ENCODE data around the gene SLC7A4. TPM values are rescaled to one million over a fixed set of nuclear protein-coding genes. Genes with fewer than 3 reads are reported as not detected.
A peak's percentile ranks its signal among the peaks of the same experiment; 100 is the strongest.

The SLC7A4 gene
- total and polyA plus RNA-seq, 10 of the 15 experiments (the other 5 are each of a cell fraction or from before 2014, with no cell fraction given), result 0.06 to 0.25 (median 0.14) TPM; not detected in 6

GRCh38 chr22:20981787-20982562, 50.4 kb downstream of the SLC7A4 start, which contains the start of gene LZTR1 (continued):
- TF ChIP-seq HDGF (IDR thresholded peaks at IDR 0.05) (peak; percentile 41; the same call in 1 of the 2 replicates), FOXK2 (IDR thresholded peaks at IDR 0.05) (no peak), POLR2AphosphoS2 (IDR thresholded peaks at IDR 0.05; ENCODE audit: low read depth, low read length) (peak; percentile 64; the same call in 1 of the 2 replicates), BMI1 (IDR thresholded peaks at IDR 0.05; ENCODE audit: borderline replicate concordance) (no peak), SREBF2 (IDR thresholded peaks at IDR 0.05; ENCODE audit: low read length) (no peak), CBFB (IDR thresholded peaks at IDR 0.05; ENCODE audit: low read depth) (peak; percentile 51; the same call in 1 of the 2 replicates), SREBF1 (IDR thresholded peaks at IDR 0.05; ENCODE audit: low read length) (no peak), KAT2A (conservative IDR thresholded peaks at IDR 0.05; ENCODE audit: control insufficient read depth, low read depth, low read length) (no peak), MTA3 (IDR thresholded peaks at IDR 0.05; ENCODE audit: borderline replicate concordance, low read length) (no peak), TCF7 (IDR thresholded peaks at IDR 0.05; ENCODE audit: borderline replicate concordance) (no peak), CBX5 (IDR thresholded peaks at IDR 0.05; ENCODE audit: low read depth) (no peak), ZZZ3 (IDR thresholded peaks at IDR 0.05; ENCODE audit: control insufficient read depth, insufficient read length, low read depth) (no peak), BCLAF1 (IDR thresholded peaks at IDR 0.05) (no peak), PAX8 (IDR thresholded peaks at IDR 0.05) (no peak), FOXM1 (IDR thresholded peaks at IDR 0.05; ENCODE audit: low read depth, low read length) (0 out of 2 replicates have a peak, but pooled peaks have one; percentile 11), E2F8 (IDR thresholded peaks at IDR 0.05; ENCODE audit: low read depth, partially characterized antibody) (no peak), SUPT20H (IDR thresholded peaks at IDR 0.05; ENCODE audit: borderline replicate concordance, control insufficient read depth, low read depth, low read length) (no peak), HSF1 (IDR thresholded peaks at IDR 0.05; ENCODE audit: low read depth, low read length) (no peak), STAT1 (conservative IDR thresholded peaks at IDR 0.05) (no peak), ATF7 (IDR thresholded peaks at IDR 0.05; ENCODE audit: low read depth) (no peak), TBL1XR1 (IDR thresholded peaks at IDR 0.05; ENCODE audit: low read depth, low read length) (no peak), LARP7 (IDR thresholded peaks at IDR 0.05) (peak; percentile 75), ZBTB33 (IDR thresholded peaks at IDR 0.05) (no peak)

Data from GM12878 (cell line).